GM21360 (cell line): ENCODE measurements around the gene RAB37.

Source experiments
- ATAC-seq: cut with Tn5 transposase; IDR thresholded peaks from one replicate; pipeline ENCODE4 v1.9.1; 2021; ENCODE audit warnings: mild to moderate bottlenecking, moderate library complexity; ENCODE audit not compliant: unreplicated experiment

RAB37 gene

DNA sequence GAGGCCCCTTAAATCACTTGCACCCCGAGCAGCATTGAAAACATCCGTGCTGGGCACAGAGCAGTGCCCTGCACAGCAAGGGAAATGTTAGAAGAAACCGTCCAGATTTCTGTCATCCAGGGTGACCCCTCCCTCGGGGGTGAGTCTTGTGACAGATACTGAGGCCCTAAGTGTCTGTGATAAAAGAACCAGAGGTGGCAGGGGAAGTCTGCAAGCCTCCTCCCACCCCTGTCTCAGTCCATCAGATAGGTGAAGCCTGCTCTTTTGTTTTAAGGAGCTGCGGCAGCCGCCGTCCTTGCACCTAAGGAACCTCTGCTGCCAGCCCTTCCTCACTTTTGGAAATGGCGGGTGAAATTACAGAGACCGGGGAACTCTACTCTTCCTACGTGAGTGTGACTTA lies 39.9 kb downstream of the RAB37 start:
- no peak for ATAC-seq

DNA sequence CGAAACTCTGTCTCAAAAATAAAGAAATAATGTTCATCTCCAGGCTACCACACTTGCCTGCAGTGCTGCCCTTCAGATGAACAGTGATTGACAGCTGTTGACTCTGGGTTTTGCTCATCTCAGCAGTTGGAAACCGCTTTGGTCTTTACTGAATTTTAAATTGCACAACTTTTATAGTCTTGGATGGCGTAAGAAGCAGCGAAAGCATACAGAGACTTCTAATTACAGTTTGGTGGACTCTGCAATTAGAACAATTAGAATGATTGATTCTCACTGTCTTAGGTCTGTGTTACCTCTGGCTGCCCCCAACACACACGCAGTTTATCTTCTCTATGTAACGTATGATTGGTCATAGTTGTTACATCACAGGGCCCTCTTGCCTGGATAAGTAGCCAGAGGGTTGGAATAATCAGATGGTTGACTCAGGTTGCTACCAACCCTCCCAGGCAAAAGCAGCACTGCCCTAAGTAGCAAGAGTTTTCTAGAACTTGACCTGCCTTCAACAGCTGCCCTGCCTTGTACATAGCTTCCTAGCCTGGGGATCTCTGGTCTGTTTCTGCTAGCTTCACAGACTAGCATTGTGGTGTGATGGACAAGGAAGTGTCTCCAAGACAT lies 41.0 kb downstream of the RAB37 start:
- ATAC-seq = no peak

GRCh38 chr17:74778960-74779359 lies 41.9 kb downstream of the RAB37 start:
- no peak for ATAC-seq

- ATAC-seq = no peak
Observed at GRCh38 chr17:74779501-74779900, 42.4 kb downstream of the RAB37 start.

DNA sequence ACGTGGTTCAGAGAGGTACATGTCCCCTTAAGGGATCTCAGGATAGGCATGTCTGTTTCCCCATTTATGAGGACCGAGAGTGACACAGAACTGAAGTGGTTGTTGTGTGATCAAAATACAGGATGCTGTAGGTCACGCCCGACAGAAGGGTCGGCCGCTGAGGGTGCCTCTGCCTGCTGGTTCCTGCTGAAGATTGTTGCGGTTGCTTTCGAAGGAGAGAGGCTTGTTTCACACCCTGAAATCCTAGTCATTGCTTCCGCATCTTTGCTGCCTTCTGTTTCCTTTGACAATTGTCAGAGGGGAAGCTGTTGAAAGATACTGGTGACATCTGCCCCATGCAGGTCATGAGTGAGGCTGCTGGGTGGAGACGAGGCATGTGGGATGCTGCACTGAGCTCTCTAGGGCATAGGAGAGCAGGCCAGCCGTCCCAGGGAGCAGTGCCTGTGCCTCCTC lies 42.9 kb downstream of the RAB37 start:
- no peak for ATAC-seq

GRCh38 chr17:74780443-74781238 lies 43.6 kb downstream of the RAB37 start:
- ATAC-seq = no peak

DNA sequence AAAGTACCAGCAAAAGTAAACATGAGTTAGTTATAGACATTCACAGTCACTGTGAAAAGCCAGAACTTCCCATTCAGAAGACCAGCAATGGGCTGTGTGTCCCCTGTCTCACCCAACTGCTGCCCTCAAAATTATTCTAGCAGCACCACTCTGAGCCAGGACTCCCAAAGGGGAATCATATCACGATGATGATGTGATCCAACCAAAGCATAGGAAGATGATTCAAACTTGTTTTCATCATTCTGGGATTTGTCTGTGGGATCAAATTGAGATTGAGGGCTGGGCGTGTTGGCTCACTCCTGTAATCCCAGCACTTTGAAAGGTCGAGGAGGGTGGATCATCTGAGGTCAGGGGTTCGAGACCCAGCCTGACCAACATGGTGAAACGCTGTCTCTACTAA lies 45.5 kb downstream of the RAB37 start:
- no peak for ATAC-seq

DNA sequence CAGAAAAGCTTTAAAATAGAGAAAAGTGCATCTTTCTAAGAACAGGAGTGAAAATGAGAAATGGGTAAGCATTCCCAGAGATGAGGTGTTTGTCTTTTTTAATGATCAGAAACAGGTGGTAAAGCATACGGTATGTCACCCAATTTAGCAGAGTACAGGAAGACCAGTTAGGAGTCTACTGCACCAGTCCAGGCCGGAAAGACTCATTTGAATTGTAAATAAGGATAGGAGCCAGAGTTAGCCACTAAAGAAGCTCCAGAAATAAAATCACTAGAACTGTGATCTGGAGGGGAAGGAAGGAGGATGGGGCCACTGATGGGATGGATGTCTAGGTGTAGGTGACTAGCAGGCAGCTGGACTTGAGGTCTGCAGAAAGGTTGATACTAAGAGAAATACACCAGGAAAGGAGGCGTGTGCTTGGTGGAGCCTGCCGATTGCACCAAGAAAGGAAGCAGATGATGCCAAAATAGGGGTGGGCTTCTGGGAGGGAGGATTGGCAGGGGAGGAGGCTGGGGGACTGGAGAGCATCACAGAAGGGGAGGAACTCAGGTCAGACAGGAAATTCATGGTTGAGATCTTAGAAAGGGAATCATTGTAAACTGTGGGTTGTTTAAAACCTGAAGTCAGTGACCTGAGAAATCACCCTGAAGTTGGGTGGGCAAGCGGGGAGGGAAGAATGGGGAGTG lies 47.2 kb downstream of the RAB37 start:
- ATAC-seq = no peak

DNA sequence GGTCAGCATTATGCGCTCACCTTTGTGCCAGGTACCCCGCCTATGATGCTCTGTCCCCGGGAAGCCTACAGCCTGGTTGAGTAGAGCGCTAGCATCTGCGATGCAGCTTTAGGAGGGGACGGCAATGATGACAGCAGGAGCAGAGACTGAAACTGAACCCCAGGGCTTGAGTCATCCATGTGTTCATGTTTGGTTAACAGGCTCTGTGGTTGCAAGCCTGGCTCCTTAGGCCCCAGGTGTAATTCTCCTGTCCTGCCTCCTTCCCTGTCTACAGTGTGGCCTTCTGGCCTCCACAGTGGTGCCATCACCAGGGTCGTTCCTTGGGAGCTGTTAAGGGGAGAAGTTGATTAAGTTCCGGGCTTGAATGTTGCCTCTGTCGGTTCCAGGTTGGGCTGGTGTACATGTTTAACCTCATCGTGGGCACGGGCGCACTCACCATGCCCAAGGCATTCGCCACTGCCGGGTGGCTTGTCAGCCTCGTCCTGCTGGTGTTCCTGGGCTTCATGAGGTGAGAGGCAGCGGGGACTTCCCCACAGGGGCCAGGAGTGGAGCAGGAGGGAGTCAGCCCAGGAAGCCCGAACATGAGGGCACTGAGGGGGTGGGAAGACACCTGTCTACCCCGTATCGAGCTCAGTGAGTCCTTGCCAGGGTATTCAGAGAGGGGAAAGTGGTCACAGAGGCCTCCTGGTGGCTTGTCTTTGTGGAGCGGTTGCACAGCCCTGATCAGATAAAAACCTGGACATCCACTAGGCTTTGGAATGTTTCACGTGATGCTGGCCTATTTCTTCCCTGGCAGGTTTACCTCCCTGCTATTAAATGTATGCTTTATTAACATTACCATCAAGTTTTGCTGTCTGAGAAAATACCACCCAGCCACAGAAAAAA lies 48.3 kb downstream of the RAB37 start:
- ATAC-seq = no peak

DNA sequence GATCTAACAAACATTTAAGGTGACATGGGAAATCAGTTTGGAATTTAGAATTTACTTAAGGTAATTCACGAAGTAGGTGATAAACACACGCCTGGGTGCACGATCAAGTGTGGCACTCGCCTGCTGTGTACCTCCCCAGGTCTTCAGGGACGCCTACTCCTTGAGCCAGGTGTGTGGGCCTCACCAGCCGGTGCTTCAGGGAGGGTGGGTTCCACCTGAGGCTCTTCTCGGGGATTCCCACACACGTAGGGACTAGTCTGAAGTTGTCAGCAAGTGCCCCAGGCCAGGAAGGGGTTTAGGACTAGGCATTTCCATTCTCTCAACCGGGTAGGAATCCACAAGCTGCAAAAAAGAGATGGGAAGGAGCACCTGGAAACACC lies 48.9 kb downstream of the RAB37 start:
- ATAC-seq = no peak

GRCh38 chr17:74786431-74787055 lies 49.5 kb downstream of the RAB37 start:
- no peak for ATAC-seq

GRCh38 chr17:74790161-74791058 lies 53.4 kb downstream of the RAB37 start:
- no peak for ATAC-seq

DNA sequence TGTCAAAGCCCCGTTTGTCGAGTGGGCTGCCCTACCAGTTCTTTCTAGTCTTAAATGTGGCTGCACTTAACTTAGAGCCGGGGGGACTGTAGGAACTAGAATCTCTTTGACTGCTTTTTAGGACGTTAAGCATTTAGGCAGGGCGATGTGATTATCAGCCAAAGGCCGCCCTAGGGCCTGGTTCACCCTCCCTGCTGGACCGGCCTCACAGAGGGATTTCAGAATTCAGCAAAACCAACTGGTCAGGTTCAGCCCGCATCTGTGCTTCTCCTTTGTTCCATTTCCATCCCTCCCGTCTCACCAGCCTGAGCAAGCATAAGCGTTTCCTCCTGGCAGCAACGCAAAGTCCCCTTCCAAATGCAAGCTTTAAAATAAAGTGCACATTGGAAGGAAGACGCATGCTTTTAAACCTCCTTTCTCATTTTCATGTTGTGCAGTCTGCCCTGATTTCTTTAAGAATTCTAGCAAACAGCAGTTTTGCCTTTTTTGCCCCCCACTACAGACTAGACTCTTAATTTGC lies 55.6 kb downstream of the RAB37 start:
- ATAC-seq = no peak

DNA sequence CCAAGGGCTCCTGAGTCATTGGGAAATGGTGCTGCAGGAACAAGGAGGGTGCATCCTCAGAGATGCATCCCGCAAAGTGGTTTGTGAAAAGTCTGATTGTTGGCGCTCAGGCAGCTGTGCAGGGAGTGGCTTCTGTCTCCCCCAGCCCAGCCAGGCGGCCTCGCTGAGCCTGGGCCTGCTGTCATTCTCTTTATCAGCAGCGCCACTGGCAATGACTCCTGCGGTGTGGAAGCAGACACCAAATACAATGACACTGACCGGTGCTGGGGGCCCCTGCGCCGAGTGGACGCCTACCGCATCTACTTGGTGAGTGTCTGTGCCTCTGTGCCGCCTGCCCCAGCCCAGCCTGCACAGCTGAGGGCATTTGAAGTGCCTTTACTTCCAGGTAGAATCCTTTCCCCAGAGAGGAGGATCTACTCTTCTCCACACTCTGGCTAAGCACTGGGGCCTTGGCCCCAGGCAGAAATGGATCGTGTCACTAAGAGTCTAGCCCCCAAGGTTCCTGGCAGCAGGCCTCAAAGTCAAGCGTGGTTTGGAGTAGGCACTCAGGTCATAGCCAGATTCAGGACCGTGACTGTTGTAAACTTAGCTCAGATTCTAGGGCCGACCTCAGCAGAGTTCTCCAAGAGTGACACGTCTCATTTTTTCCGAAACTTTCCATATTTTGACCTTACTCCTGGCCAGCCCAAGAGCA lies 58.4 kb downstream of the RAB37 start:
- no peak for ATAC-seq

- ATAC-seq = no peak
Observed at GRCh38 chr17:74796211-74796610, 59.2 kb downstream of the RAB37 start.

DNA sequence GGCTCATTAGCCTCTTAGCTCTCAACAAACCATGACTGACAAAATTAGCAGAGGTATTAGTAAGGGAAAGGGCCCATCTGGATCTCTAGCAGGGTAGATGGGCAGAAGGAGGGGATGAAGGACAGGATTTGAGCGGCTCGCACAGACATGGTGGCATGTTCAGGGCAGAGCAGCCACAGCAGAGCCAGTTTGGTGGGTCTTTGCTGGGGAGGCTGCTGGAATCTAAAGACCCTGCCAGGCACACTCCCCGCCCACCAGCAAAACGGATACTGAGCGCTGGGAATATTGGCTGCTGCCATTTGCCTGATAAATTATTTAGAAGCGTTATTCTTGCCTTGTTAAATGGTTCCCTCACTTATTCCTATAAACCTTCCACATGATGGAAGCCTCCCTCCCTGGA lies 59.8 kb downstream of the RAB37 start:
- no peak for ATAC-seq
